WERI-Rb-1 (cell line): Measurements from ENCODE around the gene AHNAK.

Experiments
- DNase-seq: peaks from one replicate; pipeline ENCODE4 v3.0.0-alpha.2; 2020
- H3K27ac ChIP-seq: fragments of 250-450 bp; sonication (Bioruptor Pico); 2 replicates; pipeline ENCODE4 v1.5.1; 2020; ENCODE audit warnings: mild to moderate bottlenecking, moderate library complexity
- H3K27me3 ChIP-seq: fragments of 250-450 bp; sonication (Bioruptor Pico); 2 replicates; pipeline ENCODE4 v1.5.1; 2021; ENCODE audit warnings: mild to moderate bottlenecking, low read depth, moderate library complexity; ENCODE audit not compliant: insufficient read depth, severe bottlenecking
- H3K36me3 ChIP-seq: fragments of 250-450 bp; sonication (Bioruptor Pico); 2 replicates; pipeline ENCODE4 v1.5.1; 2020; ENCODE audit warnings: mild to moderate bottlenecking, moderate library complexity
- H3K4me3 ChIP-seq: 2 replicates; pipeline ENCODE4 v1.5.1; 2011; ENCODE audit warnings: low read depth, mild to moderate bottlenecking, control low read depth, low read length
- H3K9me3 ChIP-seq: fragments of 250-450 bp; sonication (Bioruptor Pico); 2 replicates; pipeline ENCODE4 v1.5.1; 2021; ENCODE audit warnings: mild to moderate bottlenecking, moderate library complexity; ENCODE audit not compliant: severe bottlenecking
- TF ChIP-seq, protein P1 (sequence below): IDR thresholded peaks from 2 replicates; pipeline ENCODE4 v1.5.1; 2011; ENCODE audit warnings: low read depth, mild to moderate bottlenecking, control low read depth, inconsistent platforms, low read length

The AHNAK gene

DNA sequence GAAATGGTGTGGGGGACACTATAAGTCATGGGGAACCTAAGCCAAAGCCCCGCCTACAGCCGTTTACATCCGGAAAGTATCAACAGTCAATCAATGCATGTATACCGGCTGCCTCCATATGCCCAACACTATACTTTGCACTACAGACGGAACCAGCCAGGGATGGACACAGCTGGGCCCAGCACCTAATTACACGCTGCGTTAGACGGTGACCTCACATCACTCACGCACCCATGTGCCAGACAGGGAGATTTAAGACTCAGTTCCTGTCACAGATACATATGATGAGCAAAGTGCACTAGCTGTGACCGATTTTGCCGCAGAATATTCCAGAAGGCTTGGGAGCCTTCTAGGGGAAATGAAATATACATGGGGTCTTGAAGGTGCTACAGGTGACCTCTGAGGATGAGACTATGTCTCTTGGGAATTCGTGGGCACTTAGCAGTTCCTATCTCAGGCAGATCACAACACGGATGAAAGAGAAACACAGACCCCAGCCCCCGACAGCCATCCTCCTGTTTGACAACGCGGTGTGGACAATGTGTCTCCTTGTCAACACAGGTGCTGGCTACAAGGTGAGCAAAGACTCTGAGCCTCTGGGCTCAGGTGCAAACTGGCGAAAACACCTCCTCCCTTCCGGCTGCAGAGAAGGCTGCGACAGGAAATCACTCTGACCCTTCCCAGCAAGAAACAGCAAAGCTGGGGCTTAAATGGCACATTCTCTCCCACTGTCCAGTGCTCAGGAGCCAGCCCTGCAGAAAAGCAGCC lies 8.0 kb downstream of the AHNAK start:
- Histone ChIP-seq H3K4me3 (no peak overlapping the region), H3K36me3 (no peaks in the 10 kb centered on the region), H3K9me3 (no peaks in the 10 kb centered on the region), H3K27ac (no peak overlapping the region), H3K27me3 (peaks cover 8% of the 10 kb centered on the region)
- TF ChIP-seq, protein P1, sequence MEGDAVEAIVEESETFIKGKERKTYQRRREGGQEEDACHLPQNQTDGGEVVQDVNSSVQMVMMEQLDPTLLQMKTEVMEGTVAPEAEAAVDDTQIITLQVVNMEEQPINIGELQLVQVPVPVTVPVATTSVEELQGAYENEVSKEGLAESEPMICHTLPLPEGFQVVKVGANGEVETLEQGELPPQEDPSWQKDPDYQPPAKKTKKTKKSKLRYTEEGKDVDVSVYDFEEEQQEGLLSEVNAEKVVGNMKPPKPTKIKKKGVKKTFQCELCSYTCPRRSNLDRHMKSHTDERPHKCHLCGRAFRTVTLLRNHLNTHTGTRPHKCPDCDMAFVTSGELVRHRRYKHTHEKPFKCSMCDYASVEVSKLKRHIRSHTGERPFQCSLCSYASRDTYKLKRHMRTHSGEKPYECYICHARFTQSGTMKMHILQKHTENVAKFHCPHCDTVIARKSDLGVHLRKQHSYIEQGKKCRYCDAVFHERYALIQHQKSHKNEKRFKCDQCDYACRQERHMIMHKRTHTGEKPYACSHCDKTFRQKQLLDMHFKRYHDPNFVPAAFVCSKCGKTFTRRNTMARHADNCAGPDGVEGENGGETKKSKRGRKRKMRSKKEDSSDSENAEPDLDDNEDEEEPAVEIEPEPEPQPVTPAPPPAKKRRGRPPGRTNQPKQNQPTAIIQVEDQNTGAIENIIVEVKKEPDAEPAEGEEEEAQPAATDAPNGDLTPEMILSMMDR, result no peak
- DNase-seq, result no peak

DNA sequence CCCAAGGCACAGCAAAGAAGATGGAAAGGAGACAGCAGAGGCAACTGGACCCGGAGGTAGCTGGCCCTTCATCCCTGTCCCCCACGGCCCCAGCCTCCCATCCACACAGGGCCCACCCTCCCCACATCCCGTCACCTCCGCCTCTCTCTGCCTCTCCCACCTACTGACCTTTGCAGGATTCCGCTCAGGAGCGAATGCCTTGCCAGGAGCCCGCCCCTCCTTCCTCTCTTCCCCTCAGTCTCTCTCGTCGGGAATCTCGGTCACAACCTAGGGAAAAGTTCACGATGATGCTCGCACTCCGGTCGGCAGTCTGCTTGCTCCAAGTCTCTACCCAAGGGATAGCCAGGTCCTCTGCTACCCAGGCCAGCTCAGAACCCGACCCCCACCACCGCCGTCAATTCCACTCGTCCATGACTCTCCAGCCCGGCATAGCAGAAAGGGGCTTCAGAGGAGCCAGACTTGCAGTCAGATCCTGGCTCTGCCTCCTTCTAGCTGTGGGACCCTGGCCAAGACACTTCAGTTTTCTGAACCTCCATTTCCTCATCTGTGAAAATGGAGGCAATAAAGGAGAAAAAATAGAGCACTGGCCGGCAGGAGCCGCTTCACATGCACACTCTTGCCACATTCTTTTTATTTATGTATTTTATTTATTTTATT lies 10.2 kb downstream of the AHNAK start:
- H3K27ac ChIP-seq, result no peak overlapping the region
- no peaks in the 10 kb centered on the region for H3K9me3 ChIP-seq
- H3K4me3 ChIP-seq, result no peak overlapping the region
- H3K36me3 ChIP-seq, result no peaks in the 10 kb centered on the region
- TF ChIP-seq, protein P1, result no peak
- no peaks in the 10 kb centered on the region for H3K27me3 ChIP-seq
- no peak for DNase-seq

DNA sequence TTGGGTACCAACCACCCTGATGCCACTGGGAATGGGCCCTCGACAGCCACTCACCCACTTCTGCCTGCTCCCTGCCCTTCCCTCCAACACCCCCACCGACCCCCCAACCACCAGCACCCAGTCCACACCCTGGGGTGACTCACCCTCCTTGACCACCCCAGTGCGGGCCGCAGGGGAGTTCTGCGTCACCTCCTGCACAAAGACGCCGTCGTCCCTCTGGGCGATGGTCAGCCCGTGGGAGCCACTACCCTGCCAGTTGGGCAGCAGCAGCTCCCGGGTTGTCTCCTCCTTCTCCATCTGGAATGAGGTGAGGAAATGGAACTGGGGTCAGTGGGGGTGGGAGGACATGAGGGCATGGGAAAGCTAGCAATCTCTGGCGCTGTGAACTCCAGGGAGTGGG lies 10.8 kb downstream of the AHNAK start:
- Histone ChIP-seq H3K27ac (no peak overlapping the region), H3K9me3 (no peaks in the 10 kb centered on the region), H3K4me3 (no peak overlapping the region), H3K36me3 (no peaks in the 10 kb centered on the region), H3K27me3 (peaks cover 3% of the 10 kb centered on the region)
- no peak for DNase-seq
- TF ChIP-seq, protein P1, result no peak

DNA sequence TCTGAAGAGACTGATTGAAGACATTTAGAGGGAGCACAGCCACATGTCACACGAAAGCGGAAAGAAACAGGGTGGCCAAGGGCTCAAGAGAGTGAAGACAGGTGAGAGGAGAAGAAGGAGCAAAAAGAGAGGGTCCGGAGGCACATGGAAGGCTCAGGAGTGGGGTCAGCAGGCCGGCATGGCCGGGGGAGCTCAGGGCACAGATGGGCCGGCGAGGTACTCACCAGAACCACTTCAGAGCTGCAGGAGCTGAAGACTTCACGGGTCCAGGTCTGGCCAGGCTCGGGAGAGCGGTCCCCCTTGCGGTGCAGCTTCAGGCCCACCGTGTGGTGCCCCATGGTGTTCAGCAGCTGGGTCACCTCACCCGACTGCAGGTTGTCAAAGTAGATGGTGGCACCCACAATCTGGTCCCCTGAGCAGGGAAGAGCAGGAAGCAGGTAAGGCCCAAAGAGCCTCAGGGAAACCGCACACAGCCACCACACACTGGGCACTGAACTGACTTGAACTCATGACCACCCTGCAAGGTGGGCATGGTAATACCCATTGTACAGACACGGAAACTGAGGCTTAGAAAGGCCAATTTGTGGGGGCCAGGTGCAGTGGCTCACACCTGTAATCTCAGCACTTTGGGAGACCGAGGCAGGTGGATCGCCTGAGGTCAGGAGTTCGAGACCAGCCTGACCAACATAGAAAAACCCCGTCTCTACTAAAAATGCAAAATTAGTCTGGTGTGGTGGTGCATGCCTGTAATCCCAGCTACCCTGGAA lies 11.6 kb downstream of the AHNAK start:
- TF ChIP-seq, protein P1, result no peak
- Histone ChIP-seq H3K36me3 (no peaks in the 10 kb centered on the region), H3K27ac (no peak overlapping the region), H3K27me3 (peaks cover 6% of the 10 kb centered on the region), H3K4me3 (no peak overlapping the region), H3K9me3 (no peaks in the 10 kb centered on the region)
- DNase-seq, result no peak

DNA sequence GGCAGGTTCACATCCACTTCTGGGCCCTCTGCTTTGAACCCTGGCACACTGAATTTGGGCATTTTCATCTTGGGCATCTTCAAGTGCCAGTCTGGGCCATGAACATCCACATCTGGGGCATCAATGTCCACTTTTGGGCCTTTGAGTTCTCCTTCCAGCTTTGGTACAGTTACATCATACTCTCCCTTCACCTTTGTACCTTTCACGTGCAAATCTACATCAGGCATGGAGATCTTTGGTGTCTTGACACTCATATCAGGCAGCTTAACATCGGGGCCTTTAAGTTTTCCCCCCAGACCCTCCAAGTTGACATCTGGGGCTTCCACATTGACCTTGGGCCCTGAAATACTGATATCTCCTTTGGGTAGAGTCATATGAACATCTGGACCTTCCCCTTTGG lies 14.5 kb downstream of the AHNAK start:
- TF ChIP-seq, protein P1, result no peak
- Histone ChIP-seq H3K36me3 (no peaks in the 10 kb centered on the region), H3K4me3 (no peak overlapping the region), H3K27ac (no peak overlapping the region), H3K27me3 (peaks cover 12% of the 10 kb centered on the region), H3K9me3 (no peaks in the 10 kb centered on the region)
- DNase-seq, result no peak
